Ectodermal cell (in vitro differentiated cells): ENCODE results near the gene BOLL.

ENCODE experiments used
- H3K27ac ChIP-seq: 2 replicates; pipeline ENCODE4 v1.7.0; 2013; ENCODE audit warnings: mild to moderate bottlenecking, low read depth, low read length; ENCODE audit not compliant: insufficient read depth, poor library complexity, severe bottlenecking
- H3K27me3 ChIP-seq: 2 replicates; pipeline ENCODE4 v1.7.0; 2013; ENCODE audit warnings: mild to moderate bottlenecking, low read length; ENCODE audit not compliant: insufficient read depth, control insufficient read depth, poor library complexity, severe bottlenecking
- H3K36me3 ChIP-seq: one replicate; pipeline ENCODE4 v1.7.0; 2013; ENCODE audit warnings: low read length; ENCODE audit not compliant: control insufficient read depth, insufficient read depth
- H3K4me1 ChIP-seq: one replicate; pipeline ENCODE4 v1.7.0; 2013; ENCODE audit warnings: low read length; ENCODE audit not compliant: control insufficient read depth, insufficient read depth
- H3K4me3 ChIP-seq: 2 replicates; pipeline ENCODE4 v1.7.0; 2013; ENCODE audit warnings: low read depth, low read length, control low read depth; ENCODE audit not compliant: insufficient read depth
- H3K9me3 ChIP-seq: 2 replicates; pipeline ENCODE4 v1.7.0; 2013; ENCODE audit warnings: mild to moderate bottlenecking, low read length, moderate library complexity; ENCODE audit not compliant: control insufficient read depth
- WGBS, 2 experiments: methylation state at CpG; one replicate each; pipeline ENCODE4 v1.1.7; 2013; ENCODE audit warnings: missing lambda C conversion rate in 2 of 2; 5-methylcytosine and 5-hydroxymethylcytosine counted together

BOLL gene

GRCh38 chr2:197798187-197798586, 13.1 kb upstream of the BOLL start:
- Histone ChIP-seq H3K27me3 (no peaks in the 10 kb centered on the region), H3K27ac (no peak overlapping the region), H3K4me1 (no peaks in the 10 kb centered on the region), H3K36me3 (no peaks in the 10 kb centered on the region), H3K9me3 (no peaks in the 10 kb centered on the region), H3K4me3 (no peak overlapping the region)
- WGBS, 2 experiments: 79 to 89% methylated on average over 4 of the region's 4 CpGs

GRCh38 chr2:197795277-197795676, 10.2 kb upstream of the BOLL start:
- no peaks in the 10 kb centered on the region for H3K36me3 ChIP-seq
- no peaks in the 10 kb centered on the region for H3K9me3 ChIP-seq
- H3K27me3 ChIP-seq: no peaks in the 10 kb centered on the region
- no peak overlapping the region for H3K4me3 ChIP-seq
- H3K27ac ChIP-seq: no peak overlapping the region
- H3K4me1 ChIP-seq: no peaks in the 10 kb centered on the region

GRCh38 chr2:197793456-197793855, 8.3 kb upstream of the BOLL start:
- no peaks in the 10 kb centered on the region for H3K9me3 ChIP-seq
- H3K4me3 ChIP-seq: no peak overlapping the region
- no CpG with 5 or more reads among the region's 1 CpG for WGBS, 2 experiments
- H3K27me3 ChIP-seq: no peaks in the 10 kb centered on the region
- H3K4me1 ChIP-seq: no peaks in the 10 kb centered on the region
- H3K27ac ChIP-seq: no peak overlapping the region
- no peaks in the 10 kb centered on the region for H3K36me3 ChIP-seq

GRCh38 chr2:197786010-197786877, 1.1 kb upstream of the BOLL start:
- peaks cover 3% of the 10 kb centered on the region for H3K4me1 ChIP-seq
- H3K36me3 ChIP-seq: no peaks in the 10 kb centered on the region
- no peaks in the 10 kb centered on the region for H3K9me3 ChIP-seq
- WGBS, 2 experiments: 16% methylated on average over 79 of the region's 79 CpGs
- peaks cover 30% of the 10 kb centered on the region for H3K27me3 ChIP-seq
- peak overlapping the region; percentile 38 for H3K4me3 ChIP-seq
- H3K27ac ChIP-seq: no peak overlapping the region

GRCh38 chr2:197782126-197782525, 3.0 kb downstream of the BOLL start:
- H3K4me3 ChIP-seq: no peak overlapping the region
- H3K27ac ChIP-seq: no peak overlapping the region
- no peaks in the 10 kb centered on the region for H3K9me3 ChIP-seq
- 95 to 100% methylated on average over 1 of the region's 1 CpG for WGBS, 2 experiments
- peaks cover 3% of the 10 kb centered on the region for H3K4me1 ChIP-seq
- H3K27me3 ChIP-seq: peaks cover 19% of the 10 kb centered on the region
- no peaks in the 10 kb centered on the region for H3K36me3 ChIP-seq

GRCh38 chr2:197779261-197779660, 5.9 kb downstream of the BOLL start:
- Histone ChIP-seq H3K9me3 (no peaks in the 10 kb centered on the region), H3K36me3 (no peaks in the 10 kb centered on the region), H3K27ac (no peak overlapping the region), H3K4me3 (no peak overlapping the region), H3K4me1 (no peaks in the 10 kb centered on the region), H3K27me3 (no peaks in the 10 kb centered on the region)

DNA sequence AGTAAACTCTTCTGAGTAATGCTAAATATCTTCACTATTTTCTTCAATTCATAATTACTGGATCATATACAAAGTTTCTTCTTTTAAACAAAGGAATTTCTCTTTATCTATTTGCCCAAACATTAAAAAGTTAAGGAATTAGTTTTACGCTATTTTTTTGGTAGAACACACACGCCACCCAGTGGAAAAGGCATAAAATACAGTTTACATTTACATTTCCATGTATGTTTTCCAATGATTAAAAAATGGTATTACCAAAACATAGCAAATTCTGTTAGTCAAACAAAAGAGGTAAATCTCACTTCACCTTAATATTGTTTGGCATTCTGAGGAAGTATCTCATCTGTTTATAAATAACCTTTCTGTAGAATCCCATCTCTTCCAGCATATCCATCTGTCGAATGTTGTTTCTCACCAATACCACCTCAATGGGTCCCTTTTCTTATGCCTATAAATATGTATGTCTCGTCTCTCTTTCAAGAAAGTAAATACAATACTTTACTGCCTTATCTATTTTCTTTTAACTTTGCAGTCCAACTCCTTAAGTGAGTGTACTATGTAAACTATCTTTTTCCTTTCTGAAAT, 7.2 kb downstream of the BOLL start:
- WGBS, 2 experiments: 36 to 37% methylated on average over 2 to 4 of the region's 4 CpGs
- Histone ChIP-seq H3K9me3 (no peaks in the 10 kb centered on the region), H3K4me1 (no peaks in the 10 kb centered on the region), H3K27me3 (no peaks in the 10 kb centered on the region), H3K36me3 (no peaks in the 10 kb centered on the region), H3K27ac (no peak overlapping the region), H3K4me3 (no peak overlapping the region)

- H3K4me1 ChIP-seq: no peaks in the 10 kb centered on the region
- H3K36me3 ChIP-seq: no peaks in the 10 kb centered on the region
- H3K9me3 ChIP-seq: no peaks in the 10 kb centered on the region
- no peaks in the 10 kb centered on the region for H3K27me3 ChIP-seq
- 89 to 93% methylated on average over 3 of the region's 3 CpGs for WGBS, 2 experiments
- no peak overlapping the region for H3K27ac ChIP-seq
- no peak overlapping the region for H3K4me3 ChIP-seq
Measured at GRCh38 chr2:197760293-197760657, 24.8 kb downstream of the BOLL start.

DNA sequence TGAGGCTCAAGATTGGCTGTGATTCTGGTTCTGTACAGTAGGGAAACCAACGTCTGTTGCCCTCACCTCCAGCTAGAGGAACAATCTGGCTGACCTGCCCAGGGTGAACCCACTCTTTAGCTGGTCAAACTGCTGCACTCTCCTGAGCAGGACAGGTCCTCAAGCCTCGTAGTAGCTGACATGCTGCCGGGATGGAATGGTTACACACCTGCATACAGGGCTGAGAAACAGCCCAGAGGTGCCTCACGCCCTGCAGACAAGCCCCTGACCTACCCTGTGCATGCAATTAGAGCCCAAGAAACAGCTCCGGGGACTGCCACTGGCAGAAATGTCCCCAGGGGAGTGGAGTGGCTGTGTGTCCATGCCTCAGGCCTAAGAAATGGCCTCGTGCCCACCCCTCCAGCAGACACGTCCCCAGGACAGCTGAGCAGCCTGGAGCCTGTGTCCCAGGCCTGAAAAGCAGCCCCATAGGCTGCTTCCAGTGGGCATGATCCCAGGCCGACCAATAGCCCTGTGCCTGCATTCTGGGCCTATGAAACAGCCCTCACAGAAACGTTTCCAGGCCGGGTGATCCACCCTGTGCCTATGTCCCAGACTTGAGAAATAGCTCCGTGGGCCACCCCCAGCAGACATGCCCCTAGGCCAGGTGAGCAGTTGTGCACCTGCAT, 25.4 kb downstream of the BOLL start:
- H3K27ac ChIP-seq: no peak overlapping the region
- no peaks in the 10 kb centered on the region for H3K27me3 ChIP-seq
- no peak overlapping the region for H3K4me3 ChIP-seq
- H3K9me3 ChIP-seq: no peaks in the 10 kb centered on the region
- no peaks in the 10 kb centered on the region for H3K4me1 ChIP-seq
- H3K36me3 ChIP-seq: no peaks in the 10 kb centered on the region
- WGBS, 2 experiments: 89 to 91% methylated on average over 11 of the region's 11 CpGs

DNA sequence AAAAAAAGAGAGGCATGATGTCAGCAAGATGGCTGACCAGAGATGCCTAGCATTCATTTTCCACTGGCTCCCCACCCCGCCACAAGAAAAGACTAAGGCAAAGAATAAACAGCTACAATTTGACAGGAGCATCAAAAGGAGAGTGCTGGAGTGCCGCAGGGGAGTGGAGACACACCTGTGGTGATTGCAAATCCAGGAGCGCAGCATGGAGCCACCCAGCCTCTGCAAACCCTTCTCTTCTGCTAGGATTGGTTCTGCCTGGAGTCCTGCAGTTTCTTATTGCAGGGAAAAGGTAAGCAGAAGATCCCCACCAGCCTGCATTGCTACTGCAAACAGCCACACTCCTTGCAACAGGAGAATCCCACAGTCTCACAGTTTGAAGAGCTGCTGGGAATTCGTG, 26.1 kb downstream of the BOLL start:
- no peak overlapping the region for H3K27ac ChIP-seq
- no peaks in the 10 kb centered on the region for H3K36me3 ChIP-seq
- no peak overlapping the region for H3K4me3 ChIP-seq
- no peaks in the 10 kb centered on the region for H3K27me3 ChIP-seq
- WGBS, 2 experiments: 81 to 88% methylated on average over 4 of the region's 4 CpGs
- H3K9me3 ChIP-seq: no peaks in the 10 kb centered on the region
- no peaks in the 10 kb centered on the region for H3K4me1 ChIP-seq
